Activated CD4-positive, alpha-beta T cell treated with anti-CD3 and anti-CD28 coated beads, Interleukin-2, amount 50 U/mL, for 24 hours (primary cell): ENCODE results near the gene FAM3A.
A peak's percentile ranks its signal among the peaks of the same experiment; 100 is the strongest.
"Not testable (repeated sequence)": the region's sequence is repeated elsewhere in the genome, so short reads cannot be mapped to it uniquely, and the experiment has no call there.

Experiments
- DNase-seq, 2 donors: peaks; one replicate each; pipeline ENCODE4 v3.0.0-alpha.2; 2020; ENCODE audit warnings: low read depth in 1 of 2, low spot score in 1 of 2

FAM3A gene

GRCh38 chrX:154515966-154516655 is at the start of gene FAM3A:
Gene FAM3A (minus strand): TSS chrX:154516232. CDS start chrX:154515772, 460 bp downstream.
- peak; percentile 84 to 89 for DNase-seq

GRCh38 chrX:154562295-154562694 is 46.3 kb upstream of the FAM3A start:
- not testable (repeated sequence) for DNase-seq

- not testable (repeated sequence) for DNase-seq
Measured at GRCh38 chrX:154560326-154560725, 44.3 kb upstream of the FAM3A start.

GRCh38 chrX:154558896-154559295 is 42.9 kb upstream of the FAM3A start:
- DNase-seq, result not testable (repeated sequence)

GRCh38 chrX:154558060-154558690 is 42.1 kb upstream of the FAM3A start:
- not testable (repeated sequence) for DNase-seq

- not testable (repeated sequence) for DNase-seq
Measured at GRCh38 chrX:154552112-154552806, 36.2 kb upstream of the FAM3A start.

GRCh38 chrX:154549766-154550165 is 33.7 kb upstream of the FAM3A start:
- DNase-seq, result no peak

GRCh38 chrX:154548028-154548316 is 31.9 kb upstream of the FAM3A start:
- DNase-seq, result no peak

- DNase-seq, result peak; percentile 74 to 79
Measured at GRCh38 chrX:154547245-154548027, 31.4 kb upstream of the FAM3A start, which contains the start of gene IKBKG. Gene IKBKG (plus strand): TSS chrX:154547620. CDS start chrX:154552003, 4,383 bp downstream.

GRCh38 chrX:154546354-154547244 is 30.6 kb upstream of the FAM3A start, which contains the start of gene G6PD:
Gene G6PD (minus strand): TSS chrX:154546846. CDS start chrX:154546155, 691 bp downstream.
- DNase-seq, result peak; percentile 62 to 66

GRCh38 chrX:154545673-154546274 is 29.7 kb upstream of the FAM3A start:
- DNase-seq, result no peak

GRCh38 chrX:154542723-154543424 is 26.8 kb upstream of the FAM3A start:
- DNase-seq, result no peak

- peak in 1 of 2 donors; percentile 45 for DNase-seq
Measured at GRCh38 chrX:154541896-154542722, 26.1 kb upstream of the FAM3A start.

GRCh38 chrX:154541589-154541895 is 25.5 kb upstream of the FAM3A start:
- DNase-seq, result no peak

- no peak for DNase-seq
Measured at GRCh38 chrX:154540897-154541535, 25.0 kb upstream of the FAM3A start.

GRCh38 chrX:154540365-154540764 is 24.3 kb upstream of the FAM3A start:
- DNase-seq, result not testable (repeated sequence)

- DNase-seq, result no peak
Measured at GRCh38 chrX:154539077-154539476, 23.0 kb upstream of the FAM3A start.

- DNase-seq, result no peak
Measured at GRCh38 chrX:154535892-154536291, 19.9 kb upstream of the FAM3A start.
